ENCODE results near the gene STX1B. TPM values are rescaled to one million over a fixed set of nuclear protein-coding genes. Genes with fewer than 3 reads are reported as not detected.

The STX1B gene
- total and polyA plus RNA-seq, 9 donors = 0.66 to 2.9 (median 1.6) TPM

- Histone ChIP-seq H3K4me1 (ENCODE audit: control insufficient read depth, insufficient read depth, low read length) (peaks cover 14% of the 10 kb centered on the region), H3K27me3 (ENCODE audit: control insufficient read depth, insufficient read depth, low read length) (no peaks in the 10 kb centered on the region), H3K9me3 (replicated peaks; ENCODE audit: control insufficient read depth, low read depth, low read length) (no peaks in the 10 kb centered on the region), H3K27ac (ENCODE audit: low read length) (peak overlapping the region; percentile 98), H3K36me3 (ENCODE audit: control insufficient read depth, insufficient read depth, low read length) (peaks cover 37% of the 10 kb centered on the region), H3K4me3 (ENCODE audit: low read length) (peak overlapping the region; percentile 93)
- WGBS (ENCODE audit: insufficient coverage) = 1% methylated on average over 37 of the region's 47 CpGs
- peak; percentile 95 for DNase-seq
Measured at GRCh38 chr16:31033709-31034492, 23.5 kb upstream of the STX1B start.

GRCh38 chr16:31032736-31033708, 22.6 kb upstream of the STX1B start, which contains the start of gene STX4:
STX4 (plus strand) TSS chr16:31033558; CDS start chr16:31033806, 248 bp downstream.
- Histone ChIP-seq H3K4me1 (ENCODE audit: control insufficient read depth, insufficient read depth, low read length) (peaks cover 14% of the 10 kb centered on the region), H3K36me3 (ENCODE audit: control insufficient read depth, insufficient read depth, low read length) (peaks cover 28% of the 10 kb centered on the region), H3K9me3 (replicated peaks; ENCODE audit: control insufficient read depth, low read depth, low read length) (no peaks in the 10 kb centered on the region), H3K4me3 (ENCODE audit: low read length) (peak within 1 kb of the TSS; percentile 93), H3K27ac (ENCODE audit: low read length) (peak within 1 kb of the TSS; percentile 98), H3K27me3 (ENCODE audit: control insufficient read depth, insufficient read depth, low read length) (no peaks in the 10 kb centered on the region)
- peak; percentile 99 for DNase-seq
- under 1% methylated on average over 67 of the region's 75 CpGs for WGBS (ENCODE audit: insufficient coverage)

GRCh38 chr16:31031276-31031675, 20.8 kb upstream of the STX1B start:
- Histone ChIP-seq H3K27me3 (ENCODE audit: control insufficient read depth, insufficient read depth, low read length) (no peaks in the 10 kb centered on the region), H3K27ac (ENCODE audit: low read length) (no peak overlapping the region), H3K36me3 (ENCODE audit: control insufficient read depth, insufficient read depth, low read length) (peaks cover 19% of the 10 kb centered on the region), H3K4me1 (ENCODE audit: control insufficient read depth, insufficient read depth, low read length) (peaks cover 14% of the 10 kb centered on the region), H3K9me3 (replicated peaks; ENCODE audit: control insufficient read depth, low read depth, low read length) (no peaks in the 10 kb centered on the region), H3K4me3 (ENCODE audit: low read length) (no peak overlapping the region)
- DNase-seq = no peak
- WGBS (ENCODE audit: insufficient coverage) = 60% methylated on average over 1 of the region's 4 CpGs

GRCh38 chr16:31029272-31029671, 18.8 kb upstream of the STX1B start:
- no peak for DNase-seq
- Histone ChIP-seq H3K4me1 (ENCODE audit: control insufficient read depth, insufficient read depth, low read length) (peaks cover 10% of the 10 kb centered on the region), H3K4me3 (ENCODE audit: low read length) (no peak overlapping the region), H3K36me3 (ENCODE audit: control insufficient read depth, insufficient read depth, low read length) (no peaks in the 10 kb centered on the region), H3K27ac (ENCODE audit: low read length) (no peak overlapping the region), H3K9me3 (replicated peaks; ENCODE audit: control insufficient read depth, low read depth, low read length) (no peaks in the 10 kb centered on the region), H3K27me3 (ENCODE audit: control insufficient read depth, insufficient read depth, low read length) (no peaks in the 10 kb centered on the region)
- no CpG with 5 or more reads among the region's 5 CpGs for WGBS (ENCODE audit: insufficient coverage)

GRCh38 chr16:31025339-31025738, 14.9 kb upstream of the STX1B start:
- no peak for DNase-seq
- 59% methylated on average over 3 of the region's 5 CpGs for WGBS (ENCODE audit: insufficient coverage)
- no peaks in the 10 kb centered on the region for H3K9me3 ChIP-seq (replicated peaks; ENCODE audit: control insufficient read depth, low read depth, low read length)
- H3K36me3 ChIP-seq (ENCODE audit: control insufficient read depth, insufficient read depth, low read length) = no peaks in the 10 kb centered on the region
- H3K27ac ChIP-seq (ENCODE audit: low read length) = no peak overlapping the region
- H3K4me3 ChIP-seq (ENCODE audit: low read length) = no peak overlapping the region
- peaks cover 6% of the 10 kb centered on the region for H3K4me1 ChIP-seq (ENCODE audit: control insufficient read depth, insufficient read depth, low read length)
- no peaks in the 10 kb centered on the region for H3K27me3 ChIP-seq (ENCODE audit: control insufficient read depth, insufficient read depth, low read length)

GRCh38 chr16:31023627-31024226, 13.3 kb upstream of the STX1B start:
- Histone ChIP-seq H3K4me3 (ENCODE audit: low read length) (no peak overlapping the region), H3K4me1 (ENCODE audit: control insufficient read depth, insufficient read depth, low read length) (peaks cover 6% of the 10 kb centered on the region), H3K36me3 (ENCODE audit: control insufficient read depth, insufficient read depth, low read length) (no peaks in the 10 kb centered on the region), H3K27me3 (ENCODE audit: control insufficient read depth, insufficient read depth, low read length) (no peaks in the 10 kb centered on the region), H3K27ac (ENCODE audit: low read length) (no peak overlapping the region), H3K9me3 (replicated peaks; ENCODE audit: control insufficient read depth, low read depth, low read length) (no peaks in the 10 kb centered on the region)
- DNase-seq = no peak
- no CpG with 5 or more reads among the region's 6 CpGs for WGBS (ENCODE audit: insufficient coverage)

- H3K4me3 ChIP-seq (ENCODE audit: low read length) = no peak overlapping the region
- H3K4me1 ChIP-seq (ENCODE audit: control insufficient read depth, insufficient read depth, low read length) = peaks cover 6% of the 10 kb centered on the region
- DNase-seq = no peak
- H3K27ac ChIP-seq (ENCODE audit: low read length) = peak overlapping the region; percentile 47
- H3K9me3 ChIP-seq (replicated peaks; ENCODE audit: control insufficient read depth, low read depth, low read length) = no peaks in the 10 kb centered on the region
- no peaks in the 10 kb centered on the region for H3K27me3 ChIP-seq (ENCODE audit: control insufficient read depth, insufficient read depth, low read length)
- H3K36me3 ChIP-seq (ENCODE audit: control insufficient read depth, insufficient read depth, low read length) = no peaks in the 10 kb centered on the region
- no CpG with 5 or more reads among the region's 4 CpGs for WGBS (ENCODE audit: insufficient coverage)
Measured at GRCh38 chr16:31023252-31023602, 12.8 kb upstream of the STX1B start.

GRCh38 chr16:31022544-31023251, 12.3 kb upstream of the STX1B start:
- H3K27me3 ChIP-seq (ENCODE audit: control insufficient read depth, insufficient read depth, low read length) = no peaks in the 10 kb centered on the region
- H3K9me3 ChIP-seq (replicated peaks; ENCODE audit: control insufficient read depth, low read depth, low read length) = no peaks in the 10 kb centered on the region
- H3K36me3 ChIP-seq (ENCODE audit: control insufficient read depth, insufficient read depth, low read length) = no peaks in the 10 kb centered on the region
- no peak overlapping the region for H3K4me3 ChIP-seq (ENCODE audit: low read length)
- DNase-seq = no peak
- peaks cover 6% of the 10 kb centered on the region for H3K4me1 ChIP-seq (ENCODE audit: control insufficient read depth, insufficient read depth, low read length)
- peak overlapping the region; percentile 47 for H3K27ac ChIP-seq (ENCODE audit: low read length)
- 77% methylated on average over 4 of the region's 12 CpGs for WGBS (ENCODE audit: insufficient coverage)

- WGBS (ENCODE audit: insufficient coverage) = no CpG with 5 or more reads among the region's 3 CpGs
- no peak overlapping the region for H3K27ac ChIP-seq (ENCODE audit: low read length)
Measured at GRCh38 chr16:31020536-31020935, 10.1 kb upstream of the STX1B start.

More at GRCh38 chr16:31020536-31020935, 10.1 kb upstream of the STX1B start:
- Histone ChIP-seq H3K27me3 (ENCODE audit: control insufficient read depth, insufficient read depth, low read length) (no peaks in the 10 kb centered on the region), H3K4me1 (ENCODE audit: control insufficient read depth, insufficient read depth, low read length) (peaks cover 6% of the 10 kb centered on the region), H3K9me3 (replicated peaks; ENCODE audit: control insufficient read depth, low read depth, low read length) (no peaks in the 10 kb centered on the region), H3K36me3 (ENCODE audit: control insufficient read depth, insufficient read depth, low read length) (no peaks in the 10 kb centered on the region), H3K4me3 (ENCODE audit: low read length) (no peak overlapping the region)
- DNase-seq = no peak

All from muscle of leg (tissue), 11 donors.